Measurements from ENCODE around the gene SPDYE5.
"Not testable (repeated sequence)": the region's sequence is repeated elsewhere in the genome, so short reads cannot be mapped to it uniquely, and the experiment has no call there.

GRCh38 chr7:75527224-75527722, 35.2 kb downstream of the SPDYE5 start:
- not testable (repeated sequence) for TF ChIP-seq CTCF (IDR thresholded peaks at IDR 0.05; ENCODE audit: low read length); EZH2 (IDR thresholded peaks at IDR 0.05; ENCODE audit: borderline replicate concordance, low read length)
